ENCODE measurements around the gene FMN1. TPM values are rescaled to one million over a fixed set of nuclear protein-coding genes. Genes with fewer than 3 reads are reported as not detected.

FMN1 gene
- total and polyA plus RNA-seq, 2 of the 8 experiments (the other 6 are each of a cell fraction or from before 2014, with no cell fraction given), result 0.27 to 3.7 TPM

- TF ChIP-seq ATF3 (IDR thresholded peaks at IDR 0.05; ENCODE audit: insufficient read depth, low read depth, low read length), result no peak
Measured at GRCh38 chr15:32736701-32737061, 457.8 kb downstream of the FMN1 start (continued).
